GM10266 (cell line): ENCODE measurements around the gene GHR.

ENCODE experiments used
- DNase-seq: peaks from one replicate; pipeline ENCODE4 v3.0.0; 2012; ENCODE audit errors: extremely low spot score
- TF ChIP-seq, protein P1 (sequence below): IDR thresholded peaks from 2 replicates; pipeline ENCODE4 v1.5.1; 2012; ENCODE audit warnings: mild to moderate bottlenecking, low read depth; ENCODE audit not compliant: control insufficient read depth, insufficient read depth; ENCODE audit errors: missing control alignments

GHR gene

DNA sequence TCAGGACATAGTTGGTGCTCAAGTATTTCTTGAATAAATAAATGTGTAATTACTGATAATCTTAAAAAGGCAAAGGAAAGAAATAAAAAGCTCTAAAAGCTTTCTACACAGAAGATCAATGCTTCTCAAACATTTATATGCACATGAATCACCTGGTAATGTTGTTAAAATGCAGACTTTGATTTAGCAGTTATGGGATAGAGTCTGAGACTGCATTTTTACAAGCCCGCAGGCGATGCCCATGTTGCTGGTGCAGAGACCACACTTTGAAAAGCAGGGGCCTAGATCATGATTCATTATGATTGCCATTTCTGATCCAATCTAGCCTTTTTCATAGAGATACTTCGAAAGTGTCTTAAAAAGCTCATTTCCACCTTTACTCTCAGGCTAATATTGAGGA lies 329.9 kb downstream of the GHR start:
- TF ChIP-seq, protein P1, sequence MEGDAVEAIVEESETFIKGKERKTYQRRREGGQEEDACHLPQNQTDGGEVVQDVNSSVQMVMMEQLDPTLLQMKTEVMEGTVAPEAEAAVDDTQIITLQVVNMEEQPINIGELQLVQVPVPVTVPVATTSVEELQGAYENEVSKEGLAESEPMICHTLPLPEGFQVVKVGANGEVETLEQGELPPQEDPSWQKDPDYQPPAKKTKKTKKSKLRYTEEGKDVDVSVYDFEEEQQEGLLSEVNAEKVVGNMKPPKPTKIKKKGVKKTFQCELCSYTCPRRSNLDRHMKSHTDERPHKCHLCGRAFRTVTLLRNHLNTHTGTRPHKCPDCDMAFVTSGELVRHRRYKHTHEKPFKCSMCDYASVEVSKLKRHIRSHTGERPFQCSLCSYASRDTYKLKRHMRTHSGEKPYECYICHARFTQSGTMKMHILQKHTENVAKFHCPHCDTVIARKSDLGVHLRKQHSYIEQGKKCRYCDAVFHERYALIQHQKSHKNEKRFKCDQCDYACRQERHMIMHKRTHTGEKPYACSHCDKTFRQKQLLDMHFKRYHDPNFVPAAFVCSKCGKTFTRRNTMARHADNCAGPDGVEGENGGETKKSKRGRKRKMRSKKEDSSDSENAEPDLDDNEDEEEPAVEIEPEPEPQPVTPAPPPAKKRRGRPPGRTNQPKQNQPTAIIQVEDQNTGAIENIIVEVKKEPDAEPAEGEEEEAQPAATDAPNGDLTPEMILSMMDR = no peak
- DNase-seq = no peak

DNA sequence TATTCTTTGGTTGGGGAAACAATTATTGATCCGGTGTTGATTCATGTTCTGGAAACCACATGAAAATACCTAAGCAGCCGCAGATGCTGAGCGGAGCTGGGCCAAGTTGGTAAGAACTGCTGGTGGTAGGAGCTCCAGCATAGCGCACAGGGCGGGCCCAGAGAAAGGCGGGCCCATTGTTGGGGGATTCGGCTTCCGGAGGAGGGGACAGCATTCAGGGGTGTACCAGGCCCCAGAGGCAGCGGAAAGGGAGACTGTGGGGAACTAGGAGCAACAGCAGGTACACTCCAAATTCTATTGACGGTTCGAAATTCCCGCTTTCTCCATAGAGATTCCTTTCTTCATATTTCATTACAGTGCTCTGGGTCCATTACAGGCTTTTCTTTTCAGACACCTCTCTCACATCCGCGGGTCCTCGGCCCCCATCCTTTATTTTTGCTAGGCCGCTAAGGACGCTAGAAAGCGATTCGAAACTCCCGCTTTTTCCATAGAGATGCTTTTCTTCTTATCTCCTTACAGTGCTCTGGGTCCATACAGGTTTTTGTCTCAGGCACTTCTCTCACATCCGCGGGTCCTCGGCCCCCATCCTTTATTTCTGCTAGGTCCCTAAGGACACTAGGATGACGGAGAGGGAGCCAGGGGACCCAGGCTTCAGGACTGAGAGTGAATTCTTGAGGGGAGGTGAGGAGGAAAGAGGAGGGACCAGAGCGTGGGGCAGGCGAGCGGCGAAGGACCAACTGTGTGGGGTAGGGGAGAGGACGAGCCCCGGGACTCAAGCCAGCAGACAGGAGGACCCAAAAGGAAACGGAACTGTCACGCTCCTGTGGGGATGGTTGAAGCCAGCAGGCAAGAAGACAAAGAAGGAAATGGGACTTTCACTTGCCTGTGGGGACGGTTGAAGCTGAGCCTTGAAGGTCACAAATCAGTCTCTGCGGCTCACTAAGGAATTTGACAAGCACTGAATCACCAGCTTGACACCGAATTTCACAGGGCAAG lies 333.7 kb downstream of the GHR start, which contains the start of gene CCDC152:
Gene CCDC152, plus strand, starts transcription at position 213 of the 996 bp plus-strand sequence. CDS start 2,304 bp downstream, outside the sequence.
- TF ChIP-seq, protein P1 = no peak
- peak; percentile 62 for DNase-seq

DNA sequence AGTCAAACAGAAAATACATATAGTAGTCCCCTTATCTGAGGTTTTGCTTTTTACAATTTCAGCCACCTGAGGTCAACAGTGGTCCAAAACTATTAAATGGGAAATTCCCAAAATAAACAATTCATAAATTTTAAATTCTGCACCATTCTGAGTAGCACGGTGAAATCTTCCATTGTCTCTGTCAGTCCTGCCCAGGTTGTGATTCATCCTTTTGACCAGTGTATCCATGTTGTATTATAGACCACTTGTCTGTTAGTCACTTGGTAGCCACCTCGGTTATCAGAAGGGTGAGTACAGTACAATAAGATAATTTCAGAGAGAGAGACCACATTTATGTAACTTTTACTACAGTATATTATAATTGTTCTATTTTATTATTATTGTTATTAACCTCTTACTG lies 336.2 kb downstream of the GHR start:
- TF ChIP-seq, protein P1 = no peak
- DNase-seq = no peak

DNA sequence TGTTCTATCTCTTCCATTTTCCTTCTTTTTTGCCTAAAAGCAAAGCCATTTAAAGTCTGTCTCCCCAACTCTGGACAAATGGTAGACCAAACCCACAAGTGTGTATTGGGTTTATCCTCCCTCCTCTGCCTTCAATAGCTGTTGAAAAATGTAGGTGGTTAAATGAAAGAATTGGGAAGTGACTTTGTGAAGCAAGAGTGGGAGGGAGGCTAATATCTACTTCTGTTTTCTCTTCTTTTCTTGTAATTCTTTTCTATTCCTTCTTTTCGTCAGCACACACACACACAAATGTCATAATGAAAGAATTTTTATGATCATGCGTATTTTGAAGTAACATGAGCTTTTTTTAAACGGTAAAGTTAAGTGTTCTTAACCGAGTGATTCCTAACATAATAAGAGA lies 337.2 kb downstream of the GHR start:
- no peak for DNase-seq
- TF ChIP-seq, protein P1 = no peak

DNA sequence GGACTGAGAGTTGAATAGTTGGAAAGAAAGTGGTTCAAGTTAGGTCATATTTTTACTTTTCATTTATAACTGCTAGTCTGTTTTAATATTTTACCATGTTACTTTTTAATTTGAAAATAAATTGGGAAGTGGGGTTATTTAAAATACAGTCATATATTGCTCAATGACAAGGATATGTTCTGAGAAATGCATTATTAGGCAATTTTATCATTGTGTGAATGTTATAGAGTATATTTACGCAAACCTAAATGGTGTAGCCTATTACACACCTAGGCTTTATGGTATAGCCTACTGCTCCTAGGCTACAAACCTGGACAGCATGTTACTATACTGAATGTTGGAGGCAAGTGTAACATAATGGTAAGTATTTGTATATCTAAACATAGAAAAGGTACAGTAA lies 338.6 kb downstream of the GHR start:
- TF ChIP-seq, protein P1 = no peak
- no peak for DNase-seq

DNA sequence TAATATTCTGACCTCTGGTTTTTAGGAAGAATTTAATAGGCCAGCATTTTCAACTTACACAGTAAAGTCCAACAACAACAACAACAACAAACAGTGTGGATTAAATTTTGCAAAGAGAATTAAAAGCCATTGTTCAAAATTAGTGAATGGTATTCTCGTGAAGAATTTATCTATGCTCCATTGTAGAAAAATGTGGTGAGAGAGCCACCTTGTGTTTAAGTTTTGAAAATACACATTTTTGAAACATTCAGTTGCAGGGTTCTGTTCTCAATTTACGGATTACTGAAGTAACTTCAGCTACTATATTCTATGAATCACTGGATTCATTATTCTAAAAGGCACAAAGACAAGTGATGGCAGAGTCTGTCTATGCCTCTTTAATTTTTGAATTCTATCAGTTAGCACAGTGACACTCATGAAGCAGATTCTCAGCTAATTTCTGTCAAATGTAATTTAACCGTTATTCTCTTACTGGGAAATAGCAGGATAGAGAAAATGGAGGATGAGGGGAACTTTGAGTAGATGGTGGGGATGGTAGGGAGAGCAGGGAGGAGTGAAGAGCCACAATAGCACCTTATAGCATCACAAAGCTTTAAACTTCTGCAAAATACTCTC lies 344.4 kb downstream of the GHR start:
- DNase-seq = no peak
- TF ChIP-seq, protein P1 = peak; percentile 44
